ENCODE data around the gene WDR47.

WDR47 gene

DNA sequence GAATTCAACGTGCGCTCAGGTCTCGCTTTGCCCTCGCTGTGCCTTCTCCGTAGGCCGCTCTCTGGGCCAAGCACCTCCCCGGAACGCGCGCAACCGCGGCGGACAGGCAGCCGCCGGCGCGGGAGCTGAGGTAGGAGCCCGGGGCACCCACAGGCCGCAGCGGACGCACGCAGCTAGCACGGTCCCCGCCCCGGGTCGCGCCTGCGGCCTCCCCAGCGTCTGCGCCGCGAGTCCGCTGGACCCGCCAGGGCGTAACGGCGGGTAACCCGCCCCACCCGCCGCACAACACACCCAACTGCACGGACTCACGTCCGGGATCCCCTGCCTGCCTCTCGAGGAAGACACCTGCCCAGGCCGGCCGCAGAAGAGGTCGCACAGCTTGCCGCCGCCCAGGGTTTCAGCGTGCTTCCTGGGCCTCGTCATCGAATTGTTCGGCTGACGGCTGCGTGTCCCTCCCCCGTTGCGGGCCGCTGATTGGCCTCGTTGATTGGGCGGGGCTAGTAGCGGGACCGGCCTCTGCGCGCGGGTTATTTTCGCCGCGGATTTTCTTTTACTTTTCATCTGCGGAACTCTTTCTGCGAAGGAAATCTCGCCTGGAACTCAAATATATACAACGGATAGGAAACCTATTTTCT is 78.7 kb downstream of the WDR47 start, which contains the start of gene CLCC1:
Gene CLCC1 (minus strand): TSS at position 433 of the 635 bp plus-strand sequence. CDS start 13,047 bp downstream, outside the sequence.
- Histone ChIP-seq H3K79me2 (ENCODE audit: low read length) (peaks cover 29% of the 10 kb centered on the region), H3K9me3 (replicated peaks; ENCODE audit: insufficient read depth, low read length) (no peaks in the 10 kb centered on the region), H3K4me3 (ENCODE audit: low read length) (peak within 1 kb of the TSS; percentile 69), H3K27ac (ENCODE audit: low read length) (peak within 1 kb of the TSS; percentile 94), H2AFZ (ENCODE audit: low read length) (peak within 1 kb of the TSS; percentile 65; the same call in 1 of the 2 replicates), H3K4me1 (ENCODE audit: low read length) (no peaks in the 10 kb centered on the region), H3K9ac (ENCODE audit: low read length) (peak within 1 kb of the TSS; percentile 85), H3K36me3 (replicated peaks; ENCODE audit: insufficient read depth, low read length) (no peaks in the 10 kb centered on the region), H3K9me2 (replicated peaks; ENCODE audit: insufficient read depth, low read length) (no peaks in the 10 kb centered on the region), H4K20me1 (ENCODE audit: insufficient read depth, low read length) (no peaks in the 10 kb centered on the region), H3K27me3 (replicated peaks; ENCODE audit: insufficient read depth, low read length) (no peaks in the 10 kb centered on the region), H3K4me2 (ENCODE audit: low read depth, low read length) (peak within 1 kb of the TSS; percentile 60), H3F3A (ENCODE audit: insufficient read depth, low read length) (peaks cover 10% of the 10 kb centered on the region; the same call in 1 of the 2 replicates)
- TF ChIP-seq EZH2phosphoT487 (IDR thresholded peaks at IDR 0.05; ENCODE audit: low read length) = no peak
- TF ChIP-seq, protein P1, sequence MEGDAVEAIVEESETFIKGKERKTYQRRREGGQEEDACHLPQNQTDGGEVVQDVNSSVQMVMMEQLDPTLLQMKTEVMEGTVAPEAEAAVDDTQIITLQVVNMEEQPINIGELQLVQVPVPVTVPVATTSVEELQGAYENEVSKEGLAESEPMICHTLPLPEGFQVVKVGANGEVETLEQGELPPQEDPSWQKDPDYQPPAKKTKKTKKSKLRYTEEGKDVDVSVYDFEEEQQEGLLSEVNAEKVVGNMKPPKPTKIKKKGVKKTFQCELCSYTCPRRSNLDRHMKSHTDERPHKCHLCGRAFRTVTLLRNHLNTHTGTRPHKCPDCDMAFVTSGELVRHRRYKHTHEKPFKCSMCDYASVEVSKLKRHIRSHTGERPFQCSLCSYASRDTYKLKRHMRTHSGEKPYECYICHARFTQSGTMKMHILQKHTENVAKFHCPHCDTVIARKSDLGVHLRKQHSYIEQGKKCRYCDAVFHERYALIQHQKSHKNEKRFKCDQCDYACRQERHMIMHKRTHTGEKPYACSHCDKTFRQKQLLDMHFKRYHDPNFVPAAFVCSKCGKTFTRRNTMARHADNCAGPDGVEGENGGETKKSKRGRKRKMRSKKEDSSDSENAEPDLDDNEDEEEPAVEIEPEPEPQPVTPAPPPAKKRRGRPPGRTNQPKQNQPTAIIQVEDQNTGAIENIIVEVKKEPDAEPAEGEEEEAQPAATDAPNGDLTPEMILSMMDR (IDR thresholded peaks at IDR 0.05; ENCODE audit: low read length) = no peak
- TF ChIP-seq EZH2 (optimal IDR thresholded peaks at IDR 0.05; ENCODE audit: low read depth, low read length) = no peak
- DNase-seq = peak; percentile 89

GRCh38 chr1:108962681-108963051 is 79.2 kb downstream of the WDR47 start:
- Histone ChIP-seq H4K20me1 (ENCODE audit: insufficient read depth, low read length) (no peaks in the 10 kb centered on the region), H3K4me1 (ENCODE audit: low read length) (no peaks in the 10 kb centered on the region), H3K27me3 (replicated peaks; ENCODE audit: insufficient read depth, low read length) (no peaks in the 10 kb centered on the region), H3K4me2 (ENCODE audit: low read depth, low read length) (peak overlapping the region; percentile 60; the same call in 1 of the 2 replicates), H3K36me3 (replicated peaks; ENCODE audit: insufficient read depth, low read length) (no peaks in the 10 kb centered on the region), H3K9me2 (replicated peaks; ENCODE audit: insufficient read depth, low read length) (no peaks in the 10 kb centered on the region), H3K4me3 (ENCODE audit: low read length) (peak overlapping the region; percentile 69), H3F3A (ENCODE audit: insufficient read depth, low read length) (peaks cover 10% of the 10 kb centered on the region; the same call in 1 of the 2 replicates), H3K79me2 (ENCODE audit: low read length) (peaks cover 34% of the 10 kb centered on the region), H3K9me3 (replicated peaks; ENCODE audit: insufficient read depth, low read length) (no peaks in the 10 kb centered on the region), H3K9ac (ENCODE audit: low read length) (peak overlapping the region; percentile 85), H3K27ac (ENCODE audit: low read length) (peak overlapping the region; percentile 94), H2AFZ (ENCODE audit: low read length) (peak overlapping the region; percentile 65; the same call in 1 of the 2 replicates)
- DNase-seq = peak; percentile 27
- no peak for TF ChIP-seq EZH2phosphoT487 (IDR thresholded peaks at IDR 0.05; ENCODE audit: low read length)
- TF ChIP-seq, protein P1 (IDR thresholded peaks at IDR 0.05; ENCODE audit: low read length) = no peak
- no peak for TF ChIP-seq EZH2 (optimal IDR thresholded peaks at IDR 0.05; ENCODE audit: low read depth, low read length)

DNA sequence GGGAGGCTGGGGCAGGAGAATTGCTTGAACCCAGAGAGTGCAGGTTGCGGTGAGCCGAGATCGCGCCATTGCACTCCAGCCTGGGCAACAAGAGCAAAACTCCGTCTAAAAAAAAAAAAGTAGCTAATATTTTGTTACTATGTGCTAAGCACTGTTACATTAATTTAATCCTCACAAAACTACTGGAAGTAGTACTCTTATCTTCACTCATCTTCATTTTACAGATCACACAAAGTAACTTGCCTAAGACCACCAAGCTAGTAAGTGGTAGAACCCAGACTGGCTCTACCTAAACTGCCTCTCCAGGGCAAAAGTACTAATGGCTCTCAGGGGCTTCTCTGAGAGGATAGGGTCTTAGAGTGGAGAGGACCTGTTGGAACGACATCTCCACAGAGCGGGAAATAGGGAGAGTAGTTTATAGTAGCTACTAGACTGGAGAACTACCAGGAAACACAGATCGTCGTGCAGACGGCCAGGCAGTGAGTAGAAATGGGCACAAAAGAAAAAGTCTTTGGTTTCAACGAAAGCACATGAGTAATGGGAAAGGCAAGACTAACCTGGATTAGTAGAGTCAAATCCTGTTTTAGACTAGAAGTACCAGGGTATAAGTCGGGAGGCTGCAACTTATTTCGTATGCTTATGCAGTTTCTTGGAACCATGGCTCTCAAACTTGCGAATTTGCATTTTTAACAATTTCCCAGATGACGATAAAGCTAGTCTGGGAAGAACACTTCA is 80.0 kb downstream of the WDR47 start:
- peak overlapping the region; percentile 69 for H3K4me3 ChIP-seq (ENCODE audit: low read length)
- TF ChIP-seq EZH2phosphoT487 (IDR thresholded peaks at IDR 0.05; ENCODE audit: low read length) = no peak
- TF ChIP-seq, protein P1 (IDR thresholded peaks at IDR 0.05; ENCODE audit: low read length) = no peak
- no peaks in the 10 kb centered on the region for H3K36me3 ChIP-seq (replicated peaks; ENCODE audit: insufficient read depth, low read length)
- no peak for DNase-seq
- peak overlapping the region; percentile 94; the same call in 1 of the 2 replicates for H3K27ac ChIP-seq (ENCODE audit: low read length)
- H3F3A ChIP-seq (ENCODE audit: insufficient read depth, low read length) = peaks cover 10% of the 10 kb centered on the region; the same call in 1 of the 2 replicates
- no peaks in the 10 kb centered on the region for H3K27me3 ChIP-seq (replicated peaks; ENCODE audit: insufficient read depth, low read length)
- peaks cover 42% of the 10 kb centered on the region for H3K79me2 ChIP-seq (ENCODE audit: low read length)
- no peak overlapping the region for H2AFZ ChIP-seq (ENCODE audit: low read length)
- no peaks in the 10 kb centered on the region for H3K9me3 ChIP-seq (replicated peaks; ENCODE audit: insufficient read depth, low read length)
- H3K9ac ChIP-seq (ENCODE audit: low read length) = peak overlapping the region; percentile 85; the same call in 1 of the 2 replicates
- H3K4me2 ChIP-seq (ENCODE audit: low read depth, low read length) = peak overlapping the region; percentile 60; the same call in 1 of the 2 replicates
- H3K9me2 ChIP-seq (replicated peaks; ENCODE audit: insufficient read depth, low read length) = no peaks in the 10 kb centered on the region
- no peaks in the 10 kb centered on the region for H3K4me1 ChIP-seq (ENCODE audit: low read length)
- H4K20me1 ChIP-seq (ENCODE audit: insufficient read depth, low read length) = no peaks in the 10 kb centered on the region
